Brain pericyte (primary cell): Measurements from ENCODE around the gene FAM204A.

Source experiments
- DNase-seq: peaks from one replicate; pipeline ENCODE4 v3.0.0-alpha.2; 2012; ENCODE audit warnings: low read depth, low spot score

FAM204A gene

GRCh38 chr10:118341791-118342637 lies at the start of gene FAM204A:
Gene FAM204A, minus strand, starts transcription at chr10:118342324. Its CDS starts 5,909 bp downstream, at chr10:118336415.
- peak; percentile 73 for DNase-seq

- no peak for DNase-seq
These were observed 41.6 kb upstream of the FAM204A start for GRCh38 chr10:118383699-118384098.

- DNase-seq = no peak
These were observed 41.1 kb upstream of the FAM204A start for GRCh38 chr10:118383063-118383689.

GRCh38 chr10:118374404-118374803 lies 32.3 kb upstream of the FAM204A start:
- no peak for DNase-seq

- peak; percentile 4 for DNase-seq
These were observed 31.7 kb upstream of the FAM204A start for GRCh38 chr10:118373786-118374185.

- DNase-seq = no peak
These were observed 28.4 kb upstream of the FAM204A start for GRCh38 chr10:118370499-118370898.

GRCh38 chr10:118369641-118370205 lies 27.6 kb upstream of the FAM204A start:
- DNase-seq = no peak

- no peak for DNase-seq
These were observed 23.6 kb upstream of the FAM204A start for GRCh38 chr10:118365702-118366101.

- no peak for DNase-seq
These were observed 20.0 kb upstream of the FAM204A start for GRCh38 chr10:118362103-118362502.

GRCh38 chr10:118358327-118358726 lies 16.2 kb upstream of the FAM204A start:
- no peak for DNase-seq

- no peak for DNase-seq
These were observed 15.7 kb upstream of the FAM204A start for GRCh38 chr10:118357841-118358240.

- no peak for DNase-seq
These were observed 14.5 kb upstream of the FAM204A start for GRCh38 chr10:118356628-118357027.

GRCh38 chr10:118355234-118355633 lies 13.1 kb upstream of the FAM204A start:
- no peak for DNase-seq

- DNase-seq = no peak
These were observed 7.1 kb upstream of the FAM204A start for GRCh38 chr10:118349235-118349634.

- no peak for DNase-seq
These were observed 1.4 kb upstream of the FAM204A start for GRCh38 chr10:118343549-118343948.

- DNase-seq = no peak
These were observed 991 bp upstream of the FAM204A start for GRCh38 chr10:118343115-118343514.

GRCh38 chr10:118342638-118343020 lies 505 bp upstream of the FAM204A start:
- no peak for DNase-seq

- DNase-seq = no peak
These were observed 1.6 kb downstream of the FAM204A start for GRCh38 chr10:118340486-118340885.

GRCh38 chr10:118339111-118339510 lies 3.0 kb downstream of the FAM204A start:
- DNase-seq = no peak

- no peak for DNase-seq
These were observed 4.8 kb downstream of the FAM204A start for GRCh38 chr10:118337356-118337755.

GRCh38 chr10:118333871-118334270 lies 8.3 kb downstream of the FAM204A start:
- no peak for DNase-seq

- DNase-seq = no peak
These were observed 9.0 kb downstream of the FAM204A start for GRCh38 chr10:118332948-118333710.
